ENCODE data around the gene MAP1LC3B2.

Gene MAP1LC3B2

DNA sequence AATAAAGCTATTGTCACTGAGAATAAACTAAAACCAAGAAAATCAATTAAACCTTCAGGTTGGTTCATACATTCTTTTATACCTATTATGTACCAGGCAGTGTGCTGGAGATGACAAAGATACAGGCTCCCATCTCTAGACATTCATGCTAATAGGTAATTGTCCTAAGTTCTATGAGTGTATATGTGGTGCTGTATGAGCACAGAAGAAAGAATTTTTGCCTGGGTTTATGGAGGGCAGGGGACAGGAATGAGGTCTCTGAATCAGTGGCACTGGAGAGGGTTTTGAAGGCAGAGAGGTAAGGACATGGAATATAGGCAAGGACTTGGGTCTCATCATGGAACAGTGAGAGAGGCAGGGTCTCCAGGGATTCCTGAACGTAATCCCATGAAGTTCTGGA lies 38.7 kb downstream of the MAP1LC3B2 start:
- DNase-seq, result no peak

DNA sequence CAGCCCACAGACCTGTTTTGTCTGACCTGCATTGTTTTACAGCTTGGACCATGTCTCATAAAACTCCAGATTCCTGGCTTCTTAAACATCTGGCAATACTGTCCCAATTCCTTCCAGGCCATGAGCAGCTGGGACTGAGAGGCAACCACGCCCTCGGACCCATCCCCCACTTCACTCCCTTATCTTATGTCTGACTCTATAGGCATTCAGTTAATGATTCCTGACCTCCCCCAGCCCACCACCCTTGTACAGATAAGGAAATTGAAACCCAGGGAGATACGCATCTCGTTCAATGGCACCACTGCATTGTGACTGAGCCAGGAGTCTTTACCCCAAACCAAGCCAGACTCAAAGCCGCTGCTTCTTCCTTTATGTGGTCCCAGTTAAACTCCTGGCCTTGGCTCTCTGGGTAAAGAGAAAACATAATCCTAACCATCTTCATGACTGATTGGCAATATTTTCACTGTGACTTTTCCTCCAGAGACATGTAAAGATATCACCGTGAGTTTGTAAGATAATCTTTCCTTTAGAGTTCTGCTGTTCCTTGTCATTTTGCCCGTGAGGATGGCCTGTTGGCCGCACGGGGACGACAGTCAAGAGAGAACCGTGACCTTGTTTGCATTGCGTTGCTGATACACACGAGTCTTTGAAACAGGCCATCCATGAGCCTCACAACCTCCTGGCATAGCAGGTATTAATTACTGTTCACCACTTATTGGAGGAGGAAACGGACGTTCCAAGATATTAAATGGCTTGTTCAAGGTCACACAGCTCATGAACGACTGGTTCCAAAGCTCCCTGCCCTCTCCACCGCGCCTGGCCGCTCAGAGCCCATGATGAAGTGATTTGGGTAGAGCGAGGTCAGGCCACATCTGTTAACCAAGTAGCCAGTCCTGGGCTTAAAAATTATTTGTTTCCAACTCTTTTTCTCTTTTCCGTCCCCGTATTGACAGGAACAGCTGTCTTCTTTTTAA lies 39.4 kb downstream of the MAP1LC3B2 start:
- no peak for DNase-seq

DNA sequence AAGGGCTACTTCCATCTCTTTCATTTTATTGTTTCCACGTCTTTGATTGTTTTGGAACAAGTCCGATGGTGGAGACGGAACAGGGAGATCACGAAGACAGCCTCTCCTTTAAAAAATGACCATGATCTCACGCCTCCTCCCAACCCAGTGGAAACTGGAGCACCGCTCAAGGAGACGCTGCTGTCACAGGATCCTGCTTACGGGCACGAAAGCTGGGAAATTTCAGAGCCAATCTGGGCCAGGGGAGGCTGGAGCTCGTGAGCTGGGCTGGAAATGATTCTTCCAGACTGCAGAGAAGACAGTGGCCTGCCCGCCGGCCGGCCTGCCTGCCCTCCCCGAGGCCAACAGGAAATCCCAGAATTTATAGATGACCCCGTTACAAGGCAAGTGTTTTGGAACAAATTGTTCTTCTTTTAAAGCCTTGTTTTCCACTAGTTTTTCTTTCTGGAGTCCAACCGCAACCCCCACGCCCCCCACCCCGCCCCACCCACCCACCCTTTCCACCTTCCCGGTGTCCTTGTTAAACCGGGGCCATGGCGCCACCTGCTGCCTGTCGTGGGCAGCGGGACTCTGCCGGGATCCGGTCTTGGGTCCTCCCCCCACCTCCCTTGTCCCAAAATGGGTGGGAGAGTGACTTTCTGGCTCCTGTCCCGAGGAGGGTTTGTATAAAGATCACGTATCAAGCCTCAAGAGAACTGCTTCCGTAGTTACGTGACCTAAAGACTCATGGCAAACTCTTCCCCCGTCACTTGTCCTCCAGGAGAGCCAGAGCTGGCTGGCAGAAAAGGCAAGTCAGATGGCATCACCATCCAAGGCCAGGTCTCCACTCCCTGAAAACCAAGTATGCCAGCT lies 40.3 kb downstream of the MAP1LC3B2 start:
- DNase-seq, result peak in 1 of 2 experiments; percentile 66

DNA sequence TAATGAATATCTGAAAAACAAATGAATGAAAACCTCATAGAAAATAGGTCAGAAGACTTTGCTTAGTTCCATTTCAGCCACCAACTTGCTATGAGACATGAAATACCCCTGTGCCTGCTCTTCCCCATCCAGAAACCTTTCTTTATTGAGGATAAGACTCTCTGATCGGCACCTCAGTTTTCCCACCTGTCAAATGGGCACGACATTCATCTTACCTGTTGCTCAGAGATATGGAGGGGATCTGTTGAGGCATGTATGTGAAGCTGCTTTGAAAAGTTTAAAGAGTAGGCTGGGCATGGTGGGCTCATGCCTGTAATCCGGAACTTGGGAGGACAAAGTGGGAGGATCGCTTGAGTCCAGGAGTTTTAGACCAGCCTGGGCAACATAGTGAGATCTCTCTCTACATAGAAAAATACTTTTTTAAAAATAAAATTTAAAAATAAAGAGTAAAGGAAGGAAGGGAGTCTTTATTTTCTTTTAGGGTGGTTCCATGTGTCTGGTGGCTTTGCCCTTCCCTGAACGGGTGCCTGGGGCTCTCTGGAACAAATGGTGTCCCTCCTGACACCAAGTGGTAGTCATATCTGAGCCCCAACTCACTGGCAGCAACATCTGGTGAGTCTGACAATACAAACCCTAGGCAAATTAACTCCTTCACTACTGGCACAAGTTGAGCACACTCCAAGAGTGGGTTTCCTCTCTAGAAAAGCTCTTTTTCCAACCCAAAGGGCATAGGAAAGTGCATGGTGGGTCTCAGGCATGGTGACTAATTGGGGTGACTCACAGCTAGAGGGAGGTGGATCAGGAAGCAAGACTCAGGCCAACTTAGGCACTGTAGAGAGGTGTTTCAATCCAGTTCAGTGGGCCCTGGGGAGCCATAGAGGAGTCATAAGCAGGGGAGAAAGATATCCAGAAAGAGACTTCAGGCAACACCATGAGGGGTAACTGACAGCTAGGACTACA lies 42.1 kb downstream of the MAP1LC3B2 start:
- DNase-seq, result no peak

DNA sequence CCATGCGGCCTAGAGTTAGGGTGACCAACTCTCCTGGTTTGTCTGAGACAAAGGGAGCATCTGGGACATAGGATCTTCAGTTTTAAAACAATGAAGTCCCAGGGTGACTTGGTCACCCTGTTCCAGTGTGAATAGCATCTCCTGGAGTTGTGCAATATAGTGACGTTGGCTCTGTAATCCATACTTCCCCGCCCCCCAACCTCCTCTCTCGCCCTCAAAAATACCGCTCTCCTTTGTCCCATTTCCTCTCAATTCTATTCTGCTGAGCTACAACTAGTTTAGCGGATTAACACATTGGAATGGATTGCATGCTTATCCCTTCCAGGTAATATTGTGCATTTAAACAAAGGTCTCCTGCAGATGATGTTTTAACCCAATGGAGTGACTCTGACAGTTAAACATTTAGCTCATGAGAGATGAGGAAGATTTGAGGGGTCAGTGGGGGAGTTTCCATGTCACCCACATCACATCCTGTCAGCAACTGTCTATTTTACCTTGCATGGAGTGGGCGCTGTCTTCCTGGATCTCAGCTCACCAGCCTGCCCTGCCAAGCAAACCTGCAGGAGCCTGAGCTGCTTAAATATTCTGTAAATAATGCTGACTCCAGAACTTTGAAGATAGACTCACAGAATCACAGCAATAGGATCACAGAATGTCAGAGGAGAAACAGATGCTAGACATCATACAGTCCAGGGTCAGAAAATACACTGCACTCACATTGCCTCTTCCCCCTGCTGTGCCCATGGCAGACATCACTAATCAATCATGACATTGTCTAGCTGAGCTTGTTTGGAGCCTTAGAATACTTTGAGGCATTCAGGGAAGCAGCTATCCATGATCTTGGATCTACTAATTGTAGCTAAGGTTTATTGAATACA lies 43.0 kb downstream of the MAP1LC3B2 start:
- no peak for DNase-seq

DNA sequence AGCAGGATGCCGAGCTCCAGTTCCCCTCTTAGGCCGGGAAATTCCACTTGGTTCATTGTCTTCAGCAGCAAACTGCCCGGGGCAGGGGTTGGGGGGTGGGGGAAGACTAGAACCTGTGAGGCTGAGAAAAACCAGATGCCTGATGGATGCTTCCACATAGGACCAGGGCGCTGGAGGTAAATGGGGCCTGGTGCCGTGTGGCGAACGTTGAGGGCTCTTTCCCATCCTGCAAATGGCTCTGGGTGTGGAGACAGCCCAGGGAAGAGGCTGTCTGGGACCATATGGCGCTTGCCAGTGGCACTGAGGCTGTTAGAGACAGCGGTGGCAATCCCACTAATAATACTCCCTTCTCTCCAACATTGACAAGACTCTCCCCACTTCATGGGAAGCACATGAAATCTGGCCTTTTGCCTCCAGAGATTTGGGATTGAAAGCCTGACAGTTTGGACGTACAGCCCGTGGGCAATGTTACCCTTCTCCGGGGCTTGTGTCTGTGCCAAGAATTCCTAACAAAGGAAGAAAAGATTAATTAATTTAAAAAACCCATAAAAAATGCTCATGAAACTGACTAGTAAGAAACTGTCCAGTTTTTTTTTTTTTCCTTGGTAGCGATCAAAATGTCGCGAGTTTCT lies 44.5 kb downstream of the MAP1LC3B2 start:
- no peak for DNase-seq

DNA sequence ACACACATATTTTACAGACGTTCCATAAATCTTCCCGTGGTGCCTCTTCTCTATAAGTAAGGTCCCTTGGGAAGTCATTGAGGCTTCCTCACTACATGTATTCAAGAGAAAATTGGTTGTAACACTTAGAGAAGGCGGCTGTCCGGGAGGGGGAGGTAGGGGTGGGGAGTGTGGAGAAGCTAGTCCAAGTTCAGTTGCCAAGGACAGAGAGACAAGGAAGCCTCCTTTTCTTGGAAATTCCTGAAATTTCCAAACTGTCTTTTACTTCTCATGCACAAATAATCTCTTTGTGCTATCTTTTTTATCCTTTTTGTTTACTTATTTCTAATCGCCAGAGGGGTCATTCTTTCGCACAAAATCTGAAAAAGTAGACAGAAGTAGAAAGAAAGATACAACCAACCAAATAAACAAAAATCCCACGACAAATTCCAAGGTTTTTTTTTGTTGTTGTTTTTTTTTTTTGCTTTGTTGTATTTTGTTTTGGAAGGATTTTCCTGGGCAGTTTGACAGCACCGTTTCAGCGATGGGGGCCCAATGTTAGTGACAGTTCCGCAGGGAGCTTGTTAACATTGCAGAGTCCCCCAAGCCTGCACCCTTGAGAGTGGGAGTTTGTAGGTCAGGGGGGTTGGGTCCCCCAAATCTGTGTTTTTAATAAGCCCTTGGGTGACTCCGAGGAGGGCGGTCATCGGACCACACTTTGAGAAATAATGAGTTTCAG lies 45.2 kb downstream of the MAP1LC3B2 start:
- DNase-seq, result no peak

DNA sequence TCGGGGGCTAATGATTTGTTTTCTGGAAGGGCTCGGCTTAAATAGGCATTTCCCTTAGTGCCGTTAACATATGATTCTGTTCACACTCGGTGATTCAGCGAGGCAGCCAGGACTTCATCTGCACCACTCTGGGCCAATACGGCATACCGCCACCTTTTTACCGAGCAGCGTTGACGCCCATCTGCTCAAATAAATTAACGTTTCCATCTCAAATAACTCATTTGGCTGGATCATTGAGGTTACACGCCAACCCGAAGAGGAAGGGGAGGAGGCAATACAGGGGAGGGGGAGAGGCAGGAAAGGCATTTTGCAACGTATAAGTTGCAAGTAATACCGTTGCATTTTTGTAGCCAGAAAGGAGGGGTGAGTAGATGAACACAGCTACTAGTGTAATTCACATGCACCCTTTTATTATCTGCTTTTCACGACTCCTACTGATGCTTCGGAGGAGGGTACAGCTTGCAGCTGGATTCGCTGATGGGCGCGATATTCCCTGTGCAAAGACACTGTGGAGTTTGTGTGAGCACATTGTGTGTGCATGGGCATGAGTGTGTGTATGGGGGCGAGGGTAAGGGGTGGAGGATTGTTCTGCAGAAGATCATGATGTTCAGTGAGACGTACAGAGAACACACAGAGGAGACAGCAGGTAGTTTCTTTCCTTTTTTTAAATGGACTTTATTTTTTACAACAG lies 45.9 kb downstream of the MAP1LC3B2 start:
- DNase-seq, result no peak

DNA sequence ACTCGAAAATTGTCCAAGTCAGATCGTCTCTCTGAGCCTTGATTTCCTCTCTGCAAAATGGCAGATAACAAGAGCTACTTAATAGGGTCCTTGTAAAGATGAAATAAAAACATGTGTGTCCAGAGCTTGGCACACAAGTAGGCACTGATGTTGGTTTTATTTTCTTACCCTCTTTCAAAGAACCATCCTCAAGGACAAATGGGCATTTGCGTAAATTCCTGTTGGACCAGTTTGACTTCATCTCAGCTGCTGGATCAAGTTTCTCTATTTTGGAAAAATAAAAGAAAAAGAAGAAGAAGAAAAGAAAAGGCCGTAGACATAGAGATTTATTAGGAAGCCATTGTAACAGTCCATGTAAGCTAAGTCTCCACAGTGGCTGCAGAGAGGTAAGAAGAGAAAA lies 47.2 kb downstream of the MAP1LC3B2 start:
- DNase-seq, result peak in 1 of 2 experiments; percentile 14

DNA sequence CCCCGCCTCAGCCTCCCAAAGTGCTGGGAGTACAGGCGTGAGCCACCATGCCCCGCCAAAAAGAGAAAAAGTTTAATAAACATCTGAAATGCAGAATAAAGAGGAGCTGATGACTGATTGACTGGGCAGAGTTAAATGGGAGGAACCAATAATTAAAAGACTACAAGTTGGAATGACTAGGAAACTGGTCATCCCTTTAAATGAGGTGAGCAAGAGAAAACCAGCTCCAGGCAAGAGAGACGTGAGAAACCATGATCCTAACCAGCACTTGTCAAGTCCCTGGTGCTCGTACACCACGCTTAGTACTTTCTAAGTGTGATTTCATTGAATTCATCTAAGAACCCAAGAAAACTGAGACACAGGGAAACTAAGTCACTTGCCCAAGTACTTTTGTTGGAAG lies 47.9 kb downstream of the MAP1LC3B2 start:
- DNase-seq, result no peak

DNA sequence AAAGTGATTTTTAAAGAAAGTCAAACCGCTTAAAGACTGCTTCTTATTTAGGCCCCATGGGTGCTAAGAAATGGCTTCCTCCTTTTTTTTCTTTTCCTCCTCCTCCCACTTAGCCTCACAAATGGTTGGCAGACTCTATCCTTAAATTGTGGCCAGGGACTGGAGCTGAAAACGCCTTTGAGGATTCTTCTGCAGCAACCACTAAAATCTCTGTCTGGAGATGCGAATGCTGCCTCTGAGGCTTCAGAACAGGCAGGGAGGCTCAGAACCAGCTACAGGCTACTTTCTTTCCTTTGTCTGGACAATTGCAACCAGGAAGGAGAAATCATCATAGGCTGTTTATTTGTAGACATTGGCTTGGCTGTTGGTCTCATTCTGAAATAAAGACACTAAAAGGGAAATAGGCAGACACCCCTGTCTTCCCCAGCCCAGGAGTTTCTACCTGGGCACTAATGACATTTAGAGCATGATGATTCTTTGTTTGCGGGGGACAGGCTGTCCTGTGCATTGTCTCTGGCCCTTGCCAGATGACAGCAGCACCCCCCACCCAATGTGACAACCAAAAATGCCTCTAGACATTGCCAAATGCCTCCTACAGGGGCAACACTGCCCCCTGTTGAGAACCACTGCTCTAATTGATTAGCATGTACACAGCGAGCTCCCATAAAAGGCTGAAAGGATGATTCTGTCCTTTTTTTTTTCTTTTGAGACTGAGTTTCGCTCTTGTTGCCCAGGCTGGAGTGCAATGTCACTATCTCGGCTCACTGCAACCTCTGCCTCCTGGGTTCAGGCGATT lies 50.3 kb downstream of the MAP1LC3B2 start:
- peak in 1 of 2 experiments; percentile 58 for DNase-seq

DNA sequence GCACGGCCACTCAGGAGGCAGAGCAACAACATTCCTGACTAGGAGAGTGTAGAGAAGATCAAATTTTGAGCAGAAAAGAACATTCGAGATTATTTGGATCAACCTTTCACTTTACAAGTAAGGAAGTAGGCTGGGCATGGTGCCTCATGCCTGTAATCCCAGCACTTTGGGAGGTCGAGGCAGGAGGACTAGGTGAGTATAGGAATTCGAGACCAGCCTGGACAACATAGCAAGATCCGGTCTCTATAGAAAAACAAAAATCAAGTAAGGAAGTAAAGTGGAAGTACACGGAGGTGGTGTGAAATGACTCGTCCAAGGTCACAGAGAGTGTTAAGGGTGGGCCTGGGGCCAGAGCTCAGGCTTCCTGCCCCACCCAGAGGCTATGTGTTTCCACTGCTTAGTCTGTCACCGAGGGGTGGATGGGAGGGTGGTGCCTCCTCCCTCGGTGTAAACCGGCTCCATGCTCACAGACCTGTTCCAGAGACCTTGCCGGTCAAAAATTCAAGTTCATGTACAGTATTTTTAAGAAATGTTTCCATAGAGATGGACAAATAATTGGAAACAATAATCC lies 51.9 kb downstream of the MAP1LC3B2 start:
- no peak for DNase-seq

DNA sequence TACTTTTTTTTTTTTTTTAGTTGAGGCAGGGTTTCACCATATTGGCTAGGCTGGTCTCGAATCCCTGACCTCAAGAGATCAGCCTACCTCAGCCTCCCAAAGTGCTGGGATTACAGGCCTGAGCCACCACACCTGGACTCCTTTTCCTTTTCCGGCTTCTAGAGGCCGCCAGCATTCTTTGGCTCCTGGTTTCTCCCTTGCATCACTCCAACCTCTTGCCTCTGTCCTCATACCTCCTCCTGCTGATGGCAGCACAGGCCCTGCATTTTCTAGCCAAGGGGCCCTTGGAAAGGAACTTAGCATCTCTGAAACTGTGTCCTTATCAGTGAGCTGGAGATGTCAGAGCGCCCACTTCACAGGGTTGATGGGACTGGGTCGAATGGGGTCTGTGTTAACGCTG lies 53.3 kb downstream of the MAP1LC3B2 start:
- no peak for DNase-seq

DNA sequence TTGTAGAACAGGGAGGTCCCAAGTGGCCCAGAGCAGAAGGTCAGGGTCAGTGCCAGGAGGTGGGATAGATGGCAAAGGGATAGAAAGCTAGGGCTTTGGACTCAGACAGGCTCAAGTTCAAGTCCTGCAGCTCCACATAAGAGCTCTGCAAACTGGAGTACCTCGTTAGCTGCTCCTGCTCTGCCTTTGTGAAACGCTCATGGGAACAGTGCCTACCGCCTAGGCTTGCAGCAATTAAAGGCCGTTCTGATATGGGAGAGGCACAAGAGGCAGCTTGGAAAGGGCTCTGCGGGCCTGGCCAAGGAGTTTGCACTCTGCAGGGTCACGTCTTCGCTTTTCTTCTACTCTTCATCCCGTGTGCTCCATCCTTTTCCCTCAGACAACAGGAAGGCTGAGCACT lies 54.1 kb downstream of the MAP1LC3B2 start:
- DNase-seq, result no peak

DNA sequence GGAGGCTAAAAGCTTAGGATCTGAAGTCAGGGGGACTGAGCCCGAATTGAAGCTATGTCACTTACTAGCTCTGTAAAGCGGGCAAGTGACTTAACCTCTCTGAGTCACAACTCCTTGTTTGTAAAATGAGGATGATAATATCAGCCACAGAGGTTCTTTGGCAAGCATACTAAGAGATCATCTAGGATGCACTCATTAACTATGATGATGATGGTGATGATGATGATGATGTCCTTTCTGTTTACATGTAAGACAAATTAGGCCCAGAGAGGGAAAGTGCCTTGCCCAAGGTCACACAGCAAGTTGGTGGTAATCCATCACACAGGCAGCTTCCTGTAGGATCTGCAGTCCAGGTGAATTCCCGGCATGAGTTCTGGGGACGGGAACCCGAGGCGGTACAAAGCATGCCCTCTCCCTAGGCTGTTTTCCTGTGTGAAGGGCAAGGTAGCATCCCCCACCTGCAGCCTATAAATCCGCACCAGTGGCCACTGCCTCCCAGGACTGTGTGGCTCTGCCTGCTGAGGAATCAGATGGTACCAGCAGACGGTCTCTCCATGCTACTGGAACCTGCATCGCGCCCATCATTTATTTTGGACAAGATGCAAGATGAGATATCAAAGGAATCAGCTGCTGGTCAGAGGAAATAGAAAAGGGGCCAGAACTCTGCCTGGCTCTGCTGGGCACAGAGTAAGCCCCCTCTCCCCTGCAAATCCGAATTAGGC lies 55.2 kb downstream of the MAP1LC3B2 start:
- DNase-seq, result no peak

DNA sequence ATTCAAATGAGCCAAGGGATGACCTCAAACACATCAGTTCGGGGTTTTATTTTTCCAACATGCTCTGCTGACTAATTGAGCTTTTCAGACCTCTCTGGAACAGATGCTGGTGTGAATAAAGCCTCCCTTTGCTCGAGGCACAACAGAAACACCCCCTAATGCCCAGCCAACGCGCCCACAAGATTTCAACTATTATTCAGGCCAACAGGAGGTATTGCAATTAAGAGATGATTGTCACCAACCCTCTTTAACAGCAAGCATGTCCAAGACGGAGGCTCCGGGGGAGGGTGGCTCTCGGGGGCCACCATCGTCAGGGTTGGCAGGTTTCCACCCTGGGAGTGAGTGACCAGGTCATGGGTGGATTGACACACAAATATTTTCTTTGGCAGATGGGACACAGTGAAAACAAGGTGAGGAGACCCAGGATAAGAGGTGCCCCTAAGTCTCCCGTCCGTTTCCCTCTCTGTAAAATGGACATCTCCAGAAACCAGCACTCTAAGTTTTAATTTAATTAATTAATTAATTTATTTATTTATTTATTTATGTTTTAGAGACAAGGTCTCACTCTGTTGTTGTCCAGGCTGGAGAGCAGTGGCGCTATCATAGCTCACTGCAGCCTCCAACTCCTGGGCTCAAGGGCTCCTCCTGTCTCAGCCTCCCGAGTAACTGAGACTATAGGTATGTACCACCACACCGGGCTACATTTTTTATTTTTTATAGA lies 56.1 kb downstream of the MAP1LC3B2 start:
- DNase-seq, result no peak
